HG03064 (cell line): ENCODE results near the gene C7orf57.
"Not testable (repeated sequence)": the region's sequence is repeated elsewhere in the genome, so short reads cannot be mapped to it uniquely, and the experiment has no call there.

Source experiments
- ATAC-seq: cut with Tn5 transposase; IDR thresholded peaks from one replicate; pipeline ENCODE4 v1.9.1; 2021; ENCODE audit warnings: low read depth; ENCODE audit not compliant: unreplicated experiment

The C7orf57 gene

DNA sequence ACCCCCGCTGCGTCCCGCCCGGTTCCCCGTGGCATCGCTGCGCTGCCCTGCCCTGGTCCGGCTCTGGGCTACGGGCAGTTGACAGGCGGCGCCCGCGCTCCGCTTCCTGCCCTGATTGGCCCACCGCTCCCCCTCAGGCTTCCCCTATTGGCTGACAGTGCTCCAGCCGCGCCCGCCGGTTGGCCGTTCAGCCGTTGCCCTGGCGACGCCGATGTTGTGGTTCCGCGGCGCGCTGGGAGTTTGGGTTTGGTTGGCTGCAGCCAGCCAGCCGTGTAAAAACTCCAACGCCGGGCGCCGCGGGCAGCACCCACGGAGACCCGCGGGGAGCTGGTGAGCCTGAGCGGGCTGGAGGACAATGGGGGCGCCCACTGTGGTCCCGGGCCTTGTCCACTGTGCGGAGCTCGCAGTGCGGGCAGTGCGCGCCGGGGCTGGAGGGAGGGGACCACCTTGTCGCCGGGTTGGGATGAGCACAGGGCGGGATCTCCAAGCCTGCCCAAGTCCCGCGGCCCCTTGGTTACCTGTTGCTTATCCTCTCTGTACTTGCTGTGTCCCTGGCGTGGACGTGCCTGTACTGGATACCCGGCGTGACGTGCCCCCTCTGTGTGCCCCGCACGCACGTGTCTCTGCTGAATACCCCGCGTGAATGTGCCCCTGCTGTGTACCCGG, at the start of gene C7orf57:
Gene C7orf57 (plus strand): TSS at position 243 of the 666 bp plus-strand sequence. CDS start 766 bp downstream, outside the sequence.
- ATAC-seq: peak; percentile 97

DNA sequence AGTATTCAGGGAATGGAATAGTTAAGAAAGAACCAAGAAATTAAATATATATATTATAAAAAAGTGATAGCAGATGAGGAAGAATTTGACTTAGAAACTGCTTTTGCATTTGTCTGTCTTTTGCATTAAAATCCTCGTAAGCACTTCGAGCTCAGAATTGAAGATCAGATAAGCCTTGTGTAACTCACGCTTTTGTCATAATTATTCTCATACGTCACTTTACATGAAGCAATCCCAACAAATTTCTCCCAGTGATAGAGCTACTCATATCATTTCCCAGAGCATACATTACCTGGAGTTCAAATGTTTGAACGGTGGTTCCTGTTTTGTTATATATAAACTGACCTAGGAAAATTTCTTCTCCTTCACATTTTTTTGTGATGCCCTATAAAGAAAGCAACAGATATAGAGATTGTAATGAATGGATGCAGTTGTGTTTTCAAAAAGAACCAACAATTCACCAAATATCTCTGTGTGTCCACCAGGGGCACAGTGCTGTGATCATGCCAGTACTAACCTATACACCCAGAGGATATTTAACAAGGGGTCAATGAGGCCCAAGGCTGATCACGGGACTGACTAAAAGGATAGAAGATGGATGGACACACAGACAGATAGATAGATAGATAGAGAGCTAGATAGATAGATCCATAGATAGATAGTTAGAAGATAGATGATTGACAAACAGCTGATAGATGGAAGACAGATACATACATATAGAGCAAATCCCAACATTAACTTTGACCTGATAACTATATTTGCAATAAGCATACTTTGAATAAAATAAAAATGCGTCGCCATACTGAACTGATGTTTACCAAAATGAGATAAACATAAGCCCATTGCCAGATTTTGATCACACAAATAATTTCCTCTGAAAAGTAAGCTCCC, 46.6 kb upstream of the C7orf57 start:
- ATAC-seq: no peak

- ATAC-seq: not testable (repeated sequence)
Measured at GRCh38 chr7:47989607-47990400, 45.5 kb upstream of the C7orf57 start.

- ATAC-seq: no peak
Measured at GRCh38 chr7:47990592-47990991, 44.8 kb upstream of the C7orf57 start.

- ATAC-seq: no peak
Measured at GRCh38 chr7:47991270-47991669, 44.1 kb upstream of the C7orf57 start.

- peak; percentile 99 for ATAC-seq
Measured at GRCh38 chr7:47991741-47992311, 43.5 kb upstream of the C7orf57 start.

DNA sequence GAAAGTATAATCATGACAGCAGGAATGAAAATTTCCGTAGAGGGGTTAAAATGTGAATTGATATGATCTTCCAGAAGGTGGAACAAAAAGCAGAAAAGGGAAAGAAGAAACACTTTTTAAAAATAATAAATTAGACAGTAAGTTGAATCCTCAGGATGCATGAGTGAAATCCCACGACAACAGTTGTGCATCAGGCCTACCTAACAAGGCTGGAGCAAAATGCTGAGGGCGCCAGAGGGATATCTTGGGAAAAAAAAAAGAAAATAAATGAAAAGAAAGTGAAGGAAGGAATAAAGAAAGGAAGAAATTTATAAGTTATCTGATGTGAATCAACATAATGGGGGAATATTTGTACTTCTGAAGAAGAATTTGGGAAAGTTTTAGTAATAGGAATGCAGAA, 42.9 kb upstream of the C7orf57 start:
- no peak for ATAC-seq

- no peak for ATAC-seq
Measured at GRCh38 chr7:47999413-47999812, 35.9 kb upstream of the C7orf57 start.

- not testable (repeated sequence) for ATAC-seq
Measured at GRCh38 chr7:48000164-48000563, 35.2 kb upstream of the C7orf57 start.

DNA sequence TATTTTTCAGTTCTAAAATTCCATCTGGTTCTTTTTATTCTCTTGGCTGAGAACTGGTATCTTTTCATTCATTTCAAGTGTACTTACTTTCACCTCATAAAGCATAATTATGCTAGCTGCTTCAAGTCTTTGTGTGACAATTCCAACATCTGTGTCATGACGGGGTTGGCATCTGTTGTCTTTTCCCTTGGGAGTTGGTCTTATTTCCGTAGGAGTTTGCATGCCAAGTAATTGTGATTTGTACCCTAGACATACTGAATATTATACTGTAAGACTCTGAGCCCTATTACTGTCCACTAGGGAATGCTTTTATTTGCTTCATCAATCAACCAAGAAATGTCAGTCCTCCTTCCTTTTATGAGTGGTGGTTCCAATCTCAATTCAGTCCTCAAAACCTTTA, 31.3 kb upstream of the C7orf57 start:
- no peak for ATAC-seq

DNA sequence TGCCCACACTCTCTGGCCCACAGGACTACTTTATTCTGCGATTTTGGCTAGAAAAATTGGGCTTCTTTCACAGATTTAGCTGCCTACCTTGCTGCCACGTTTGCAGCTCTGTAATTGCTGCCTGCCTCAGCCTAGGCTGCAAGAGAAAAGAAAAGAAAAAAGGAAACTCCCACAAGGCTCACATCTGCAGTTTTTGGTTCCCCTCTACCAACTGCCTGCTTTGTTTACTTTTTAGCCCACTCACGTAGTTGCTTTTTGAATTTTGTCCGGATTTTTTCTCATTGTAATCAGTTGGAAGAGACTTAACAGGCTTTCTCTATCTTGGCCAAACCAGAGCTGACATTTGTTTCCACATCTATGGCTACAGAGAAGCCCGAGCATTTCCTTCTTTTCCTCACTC, 30.7 kb upstream of the C7orf57 start:
- no peak for ATAC-seq

- no peak for ATAC-seq
Measured at GRCh38 chr7:48006866-48007265, 28.5 kb upstream of the C7orf57 start.

DNA sequence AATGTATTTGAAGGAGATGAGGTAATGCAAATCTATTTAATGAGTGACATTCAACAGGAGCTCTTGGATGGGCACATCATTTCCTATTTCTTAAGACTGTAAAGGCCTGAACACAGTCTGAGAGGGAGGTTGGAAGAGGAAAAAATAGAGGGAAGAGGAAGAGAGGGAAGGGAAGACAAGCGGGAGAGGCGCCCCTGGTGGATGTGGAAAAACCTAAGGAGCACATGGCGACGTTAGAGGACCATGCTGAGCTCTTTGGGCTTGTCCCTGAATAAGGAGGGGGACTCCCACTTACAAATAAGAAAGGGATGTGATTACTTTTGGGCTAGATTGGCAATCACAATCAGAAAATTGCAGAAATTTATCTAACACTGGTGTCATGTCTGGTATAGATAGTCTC, 26.1 kb upstream of the C7orf57 start:
- no peak for ATAC-seq

GRCh38 chr7:48009954-48010353, 25.4 kb upstream of the C7orf57 start:
- ATAC-seq: no peak

- ATAC-seq: no peak
Measured at GRCh38 chr7:48011323-48011722, 24.0 kb upstream of the C7orf57 start.

- no peak for ATAC-seq
Measured at GRCh38 chr7:48011951-48012350, 23.4 kb upstream of the C7orf57 start.

GRCh38 chr7:48016641-48017040, 18.7 kb upstream of the C7orf57 start:
- ATAC-seq: no peak

DNA sequence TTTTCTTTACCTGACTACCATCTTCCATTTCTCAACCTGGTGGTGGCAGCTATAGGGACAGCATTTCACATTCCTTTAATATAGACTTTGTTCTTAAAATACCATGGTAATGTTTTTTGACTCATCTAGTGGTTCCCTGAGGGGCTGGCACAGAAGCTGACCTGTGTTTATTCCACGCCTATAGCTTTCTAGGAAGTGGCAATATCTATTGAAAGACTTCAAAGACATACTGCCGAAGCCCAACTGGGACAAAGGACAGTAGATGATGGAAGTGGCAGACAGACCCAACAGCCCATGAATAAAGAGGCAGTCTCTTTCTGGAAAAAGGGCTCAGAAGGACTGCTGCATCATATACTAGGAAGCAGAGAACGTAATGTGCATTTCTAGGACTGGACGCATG, 17.7 kb upstream of the C7orf57 start:
- ATAC-seq: no peak

GRCh38 chr7:48025624-48026023, 9.7 kb upstream of the C7orf57 start:
- no peak for ATAC-seq

DNA sequence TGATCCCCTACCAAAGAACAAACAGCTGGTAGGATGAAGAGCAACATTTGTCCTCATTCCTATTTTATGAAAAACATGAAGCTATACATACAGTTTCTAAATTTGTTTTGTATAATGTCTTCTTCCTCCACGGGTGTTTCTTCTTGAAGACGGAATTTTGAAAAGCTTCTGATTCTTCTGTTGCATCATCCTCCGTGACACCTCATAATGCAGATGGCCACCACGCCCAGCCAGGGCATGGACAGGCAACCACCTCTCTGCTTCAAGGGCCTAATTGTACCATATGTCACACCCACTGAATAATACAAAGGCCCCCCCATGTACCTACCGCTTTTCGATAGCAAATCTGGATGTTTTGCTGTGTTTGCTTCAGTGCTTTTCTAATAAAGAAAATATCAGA, 6.4 kb upstream of the C7orf57 start, which contains the start of gene SUN3:
Gene SUN3 (minus strand): TSS at position 170 of the 400 bp plus-strand sequence. CDS start 169 bp downstream, at position 1.
- no peak for ATAC-seq

DNA sequence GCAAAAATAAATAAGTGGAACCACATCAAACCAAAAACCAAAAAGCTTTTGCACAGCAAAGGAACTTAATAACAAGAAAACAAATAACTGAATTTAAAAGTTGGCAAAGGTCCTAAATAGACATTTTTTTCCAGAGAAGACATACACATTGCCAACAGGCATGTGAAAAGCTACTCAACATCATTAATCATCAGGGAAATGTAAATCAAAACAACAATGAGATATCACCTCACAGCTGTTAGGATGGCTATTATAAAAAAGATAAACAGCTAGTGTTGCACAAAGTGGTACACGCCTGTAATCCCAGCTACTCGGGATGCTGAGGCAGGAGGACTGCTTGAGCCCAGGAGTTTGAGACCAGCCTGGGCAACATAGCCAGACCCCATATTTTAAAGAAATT, 4.2 kb upstream of the C7orf57 start:
- ATAC-seq: no peak
